Measurements from ENCODE around the gene RSPO3.

RSPO3 gene

DNA sequence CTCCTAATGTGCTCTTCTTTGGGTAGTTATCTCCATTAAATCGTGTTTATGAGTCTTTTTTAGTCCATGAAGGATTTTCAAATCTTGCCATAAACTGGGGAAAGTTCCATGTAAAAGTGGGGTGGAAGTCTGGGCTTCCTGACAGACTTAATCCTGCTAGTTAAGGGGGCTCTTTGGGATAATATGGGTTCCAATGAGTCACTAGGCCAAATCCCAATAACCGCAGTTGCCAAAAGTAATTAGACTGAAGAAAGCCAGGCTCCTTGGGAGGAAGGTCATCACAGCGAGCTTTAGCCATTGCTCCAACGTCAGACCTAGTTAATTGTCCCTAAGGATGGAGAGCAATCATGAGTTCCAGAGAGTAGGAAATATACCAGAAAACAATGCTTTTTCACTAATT is 10.8 kb downstream of the RSPO3 start:
- Histone ChIP-seq H3K27me3 (ENCODE audit: insufficient read depth, low read length) (no peaks in the 10 kb centered on the region), H3K9me2 (ENCODE audit: low read depth, low read length) (no peaks in the 10 kb centered on the region), H3K27ac (ENCODE audit: low read depth, low read length, poor library complexity, severe bottlenecking) (no peak overlapping the region), H3K4me3 (ENCODE audit: low read depth, low read length, poor library complexity, severe bottlenecking) (no peak overlapping the region), H3K9me3 (ENCODE audit: low read length) (no peaks in the 10 kb centered on the region), H3F3A (ENCODE audit: insufficient read depth, low read length) (no peaks in the 10 kb centered on the region), H3K79me2 (ENCODE audit: insufficient read depth, low read length) (no peaks in the 10 kb centered on the region), H3K36me3 (ENCODE audit: insufficient read depth, low read length) (no peaks in the 10 kb centered on the region), H3K9ac (ENCODE audit: low read length) (no peak overlapping the region), H3K4me1 (ENCODE audit: insufficient read depth, low read length, severe bottlenecking) (no peaks in the 10 kb centered on the region), H4K20me1 (ENCODE audit: insufficient read depth, low read length) (no peaks in the 10 kb centered on the region), H3K4me2 (ENCODE audit: low read length) (no peak overlapping the region), H2AFZ (ENCODE audit: low read length) (no peak overlapping the region)
- TF ChIP-seq EZH2 (IDR thresholded peaks at IDR 0.05; ENCODE audit: borderline replicate concordance, low read length), result no peak
- TF ChIP-seq, protein P1, sequence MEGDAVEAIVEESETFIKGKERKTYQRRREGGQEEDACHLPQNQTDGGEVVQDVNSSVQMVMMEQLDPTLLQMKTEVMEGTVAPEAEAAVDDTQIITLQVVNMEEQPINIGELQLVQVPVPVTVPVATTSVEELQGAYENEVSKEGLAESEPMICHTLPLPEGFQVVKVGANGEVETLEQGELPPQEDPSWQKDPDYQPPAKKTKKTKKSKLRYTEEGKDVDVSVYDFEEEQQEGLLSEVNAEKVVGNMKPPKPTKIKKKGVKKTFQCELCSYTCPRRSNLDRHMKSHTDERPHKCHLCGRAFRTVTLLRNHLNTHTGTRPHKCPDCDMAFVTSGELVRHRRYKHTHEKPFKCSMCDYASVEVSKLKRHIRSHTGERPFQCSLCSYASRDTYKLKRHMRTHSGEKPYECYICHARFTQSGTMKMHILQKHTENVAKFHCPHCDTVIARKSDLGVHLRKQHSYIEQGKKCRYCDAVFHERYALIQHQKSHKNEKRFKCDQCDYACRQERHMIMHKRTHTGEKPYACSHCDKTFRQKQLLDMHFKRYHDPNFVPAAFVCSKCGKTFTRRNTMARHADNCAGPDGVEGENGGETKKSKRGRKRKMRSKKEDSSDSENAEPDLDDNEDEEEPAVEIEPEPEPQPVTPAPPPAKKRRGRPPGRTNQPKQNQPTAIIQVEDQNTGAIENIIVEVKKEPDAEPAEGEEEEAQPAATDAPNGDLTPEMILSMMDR (IDR thresholded peaks at IDR 0.05; ENCODE audit: low read length), result no peak

DNA sequence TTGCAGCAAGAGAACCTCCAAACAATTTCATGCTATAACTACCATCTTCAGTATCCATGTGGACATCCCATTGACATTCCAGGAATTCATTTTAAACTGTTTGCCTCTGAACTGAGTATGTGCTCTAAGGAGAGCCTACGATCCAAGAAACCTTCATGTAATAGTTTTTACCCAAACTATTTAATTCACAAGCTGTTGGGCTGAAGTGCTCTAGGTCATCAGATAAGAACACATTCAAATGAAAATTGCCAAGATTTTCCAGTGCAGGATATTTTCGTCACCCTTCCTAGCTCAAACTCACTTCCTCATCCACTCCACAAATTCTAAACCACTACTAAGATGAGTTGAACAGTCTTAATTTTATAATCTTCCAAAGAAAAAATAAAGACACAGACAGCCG is 12.8 kb downstream of the RSPO3 start:
- TF ChIP-seq EZH2 (IDR thresholded peaks at IDR 0.05; ENCODE audit: borderline replicate concordance, low read length), result no peak
- TF ChIP-seq, protein P1 (IDR thresholded peaks at IDR 0.05; ENCODE audit: low read length), result no peak
- Histone ChIP-seq H3K9me3 (ENCODE audit: low read length) (no peaks in the 10 kb centered on the region), H3K4me1 (ENCODE audit: insufficient read depth, low read length, severe bottlenecking) (no peaks in the 10 kb centered on the region), H3K9me2 (ENCODE audit: low read depth, low read length) (no peaks in the 10 kb centered on the region), H2AFZ (ENCODE audit: low read length) (no peak overlapping the region), H3K36me3 (ENCODE audit: insufficient read depth, low read length) (no peaks in the 10 kb centered on the region), H3K4me3 (ENCODE audit: low read depth, low read length, poor library complexity, severe bottlenecking) (no peak overlapping the region), H3K27ac (ENCODE audit: low read depth, low read length, poor library complexity, severe bottlenecking) (no peak overlapping the region), H3K4me2 (ENCODE audit: low read length) (no peak overlapping the region), H3K79me2 (ENCODE audit: insufficient read depth, low read length) (no peaks in the 10 kb centered on the region), H3K9ac (ENCODE audit: low read length) (no peak overlapping the region), H4K20me1 (ENCODE audit: insufficient read depth, low read length) (no peaks in the 10 kb centered on the region), H3K27me3 (ENCODE audit: insufficient read depth, low read length) (no peaks in the 10 kb centered on the region), H3F3A (ENCODE audit: insufficient read depth, low read length) (no peaks in the 10 kb centered on the region)

DNA sequence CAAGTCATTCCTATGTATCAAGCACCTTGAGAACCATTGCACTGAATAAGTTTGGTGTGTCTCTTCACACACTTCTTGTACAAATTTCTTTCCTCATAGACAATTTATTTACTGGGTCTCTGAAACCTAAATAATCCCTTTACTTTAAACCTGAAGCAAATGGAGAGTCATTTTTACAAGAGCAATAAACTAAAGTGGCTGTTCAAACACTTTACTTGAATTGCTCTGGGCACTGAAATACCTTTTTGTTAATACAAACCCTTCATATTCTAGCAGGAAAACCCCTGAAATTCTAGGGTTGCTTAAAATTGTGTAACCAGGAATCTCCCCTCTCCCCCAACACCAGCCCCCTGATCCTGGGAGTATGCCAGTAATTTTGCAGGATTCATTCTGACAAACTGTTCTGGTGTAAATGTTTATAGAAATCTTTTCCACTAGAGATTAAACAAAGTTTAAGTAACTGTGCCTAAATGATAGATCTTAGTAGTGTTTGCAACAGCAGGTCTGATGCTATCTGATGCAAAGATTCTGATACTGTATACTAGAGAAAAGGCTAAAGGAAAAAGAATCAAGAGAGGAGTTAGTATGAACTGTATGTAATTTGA is 13.4 kb downstream of the RSPO3 start:
- H3K4me2 ChIP-seq (ENCODE audit: low read length), result no peak overlapping the region
- no peaks in the 10 kb centered on the region for H3F3A ChIP-seq (ENCODE audit: insufficient read depth, low read length)
- no peak overlapping the region for H3K27ac ChIP-seq (ENCODE audit: low read depth, low read length, poor library complexity, severe bottlenecking)
- no peaks in the 10 kb centered on the region for H3K27me3 ChIP-seq (ENCODE audit: insufficient read depth, low read length)
- no peaks in the 10 kb centered on the region for H4K20me1 ChIP-seq (ENCODE audit: insufficient read depth, low read length)
- no peaks in the 10 kb centered on the region for H3K9me2 ChIP-seq (ENCODE audit: low read depth, low read length)
- no peak for TF ChIP-seq EZH2 (IDR thresholded peaks at IDR 0.05; ENCODE audit: borderline replicate concordance, low read length)
- TF ChIP-seq, protein P1 (IDR thresholded peaks at IDR 0.05; ENCODE audit: low read length), result no peak
- H3K4me3 ChIP-seq (ENCODE audit: low read depth, low read length, poor library complexity, severe bottlenecking), result no peak overlapping the region
- no peak overlapping the region for H3K9ac ChIP-seq (ENCODE audit: low read length)
- H3K36me3 ChIP-seq (ENCODE audit: insufficient read depth, low read length), result no peaks in the 10 kb centered on the region
- H2AFZ ChIP-seq (ENCODE audit: low read length), result no peak overlapping the region
- no peaks in the 10 kb centered on the region for H3K4me1 ChIP-seq (ENCODE audit: insufficient read depth, low read length, severe bottlenecking)
- H3K9me3 ChIP-seq (ENCODE audit: low read length), result no peaks in the 10 kb centered on the region
- H3K79me2 ChIP-seq (ENCODE audit: insufficient read depth, low read length), result no peaks in the 10 kb centered on the region
